Stimulated activated memory B cell treated with anti-CD40 and anti-IgM and Interleukin-4, amounts not matched to agents 10 μg/mL and 1 μg/mL and 100 μg/mL, for 72 hours (primary cell): ENCODE measurements around the gene IL1RN.

ENCODE experiments used
- ATAC-seq: fragments of 150-1000 bp; cut with Tn5 transposase; 2 replicates; pipeline ENCODE4 v1.10.0; 2021
- H3K27ac Mint-ChIP-seq: one replicate; pipeline ENCODE4 v1.8.0; 2022; ENCODE audit warnings: mild to moderate bottlenecking, mixed read lengths
- H3K27me3 Mint-ChIP-seq: one replicate; pipeline ENCODE4 v1.8.0; 2022; ENCODE audit warnings: mixed read lengths
- H3K36me3 Mint-ChIP-seq: one replicate; pipeline ENCODE4 v1.8.0; 2022; ENCODE audit warnings: mixed read lengths
- H3K4me1 Mint-ChIP-seq: one replicate; pipeline ENCODE4 v1.8.0; 2022; ENCODE audit warnings: mixed read lengths
- H3K4me3 Mint-ChIP-seq: one replicate; pipeline ENCODE4 v1.8.0; 2022; ENCODE audit warnings: mild to moderate bottlenecking, moderate library complexity, mixed read lengths
- H3K9me3 Mint-ChIP-seq: one replicate; pipeline ENCODE4 v1.8.0; 2022; ENCODE audit warnings: mixed read lengths

Gene IL1RN

DNA sequence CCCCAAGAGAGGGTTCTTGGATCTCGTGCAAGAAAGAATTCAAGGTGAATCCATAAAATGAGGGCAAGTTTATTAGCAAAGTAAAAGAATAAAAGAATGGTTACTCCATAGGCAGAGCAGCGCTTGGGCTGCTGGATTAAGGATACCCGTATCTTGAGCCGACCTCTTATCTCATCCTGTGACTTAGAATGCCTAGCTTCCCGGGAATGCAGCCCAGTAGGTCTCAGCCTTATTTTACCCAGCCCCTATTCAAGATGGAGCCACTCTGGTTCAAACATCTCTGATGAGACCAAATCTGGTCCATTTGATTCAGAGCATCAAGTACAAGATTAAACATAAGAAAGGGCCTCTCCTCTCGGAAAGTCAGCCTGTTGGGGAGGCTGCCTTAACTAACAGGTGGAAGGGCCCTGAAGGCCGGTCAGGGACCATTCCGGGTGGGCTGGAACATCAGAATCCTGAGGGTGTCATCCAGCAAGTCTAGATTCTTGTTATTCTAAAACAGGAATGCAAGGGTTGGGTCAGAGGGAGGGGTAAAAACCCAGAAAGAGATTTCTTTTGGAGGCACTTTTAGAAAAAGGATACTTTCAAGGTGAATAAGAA is 52.1 kb downstream of the IL1RN start:
- H3K4me1 Mint-ChIP-seq: peaks cover 84% of the 10 kb centered on the region
- H3K27ac Mint-ChIP-seq: peak overlapping the region; percentile 25
- H3K27me3 Mint-ChIP-seq: no peaks in the 10 kb centered on the region
- H3K4me3 Mint-ChIP-seq: no peak overlapping the region
- no peaks in the 10 kb centered on the region for H3K9me3 Mint-ChIP-seq
- ATAC-seq: no peak
- peaks cover 57% of the 10 kb centered on the region for H3K36me3 Mint-ChIP-seq

DNA sequence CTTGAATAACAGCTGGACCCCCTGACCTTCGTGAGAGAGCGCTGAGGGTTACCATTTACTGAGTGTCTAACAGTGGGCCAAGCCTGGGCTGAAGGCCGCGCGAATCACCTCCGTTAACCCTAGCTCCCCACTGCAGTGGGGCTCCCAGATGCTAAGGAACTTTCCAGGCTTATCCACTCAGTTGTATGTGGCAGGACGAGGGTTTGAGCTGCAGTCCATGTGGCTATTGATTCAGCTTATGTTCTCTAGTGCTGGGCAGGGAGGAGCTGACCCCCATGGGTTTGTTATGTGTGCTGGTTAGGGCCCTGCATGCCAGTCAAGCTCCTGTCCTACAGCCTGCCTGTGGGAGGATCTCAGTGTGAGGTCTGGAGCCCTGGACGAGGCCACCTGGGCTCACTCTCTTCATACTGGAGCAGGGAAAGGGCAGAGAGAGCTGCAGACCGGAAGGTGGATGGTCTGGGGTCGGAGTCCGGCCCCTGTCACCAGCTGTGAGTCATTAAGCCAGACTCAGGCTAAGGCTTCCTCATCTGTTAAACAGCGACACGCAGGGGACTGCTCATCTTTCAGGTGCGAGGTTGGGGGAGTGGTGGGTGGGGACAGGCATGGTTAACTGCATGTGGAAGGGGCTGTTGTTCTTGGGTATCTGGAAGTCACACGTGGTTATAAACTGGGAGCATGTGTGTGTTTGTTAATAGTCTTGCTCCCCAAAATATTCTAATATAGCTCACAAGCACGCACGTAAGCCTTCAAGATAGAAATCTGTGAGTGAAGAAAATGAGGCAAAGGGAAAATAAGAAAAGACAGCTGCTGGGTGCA is 52.9 kb downstream of the IL1RN start:
- H3K4me1 Mint-ChIP-seq: peaks cover 87% of the 10 kb centered on the region
- peak overlapping the region; percentile 4 for H3K4me3 Mint-ChIP-seq
- no peaks in the 10 kb centered on the region for H3K9me3 Mint-ChIP-seq
- H3K27me3 Mint-ChIP-seq: no peaks in the 10 kb centered on the region
- ATAC-seq: no peak
- peak overlapping the region; percentile 25 for H3K27ac Mint-ChIP-seq
- peaks cover 61% of the 10 kb centered on the region for H3K36me3 Mint-ChIP-seq

DNA sequence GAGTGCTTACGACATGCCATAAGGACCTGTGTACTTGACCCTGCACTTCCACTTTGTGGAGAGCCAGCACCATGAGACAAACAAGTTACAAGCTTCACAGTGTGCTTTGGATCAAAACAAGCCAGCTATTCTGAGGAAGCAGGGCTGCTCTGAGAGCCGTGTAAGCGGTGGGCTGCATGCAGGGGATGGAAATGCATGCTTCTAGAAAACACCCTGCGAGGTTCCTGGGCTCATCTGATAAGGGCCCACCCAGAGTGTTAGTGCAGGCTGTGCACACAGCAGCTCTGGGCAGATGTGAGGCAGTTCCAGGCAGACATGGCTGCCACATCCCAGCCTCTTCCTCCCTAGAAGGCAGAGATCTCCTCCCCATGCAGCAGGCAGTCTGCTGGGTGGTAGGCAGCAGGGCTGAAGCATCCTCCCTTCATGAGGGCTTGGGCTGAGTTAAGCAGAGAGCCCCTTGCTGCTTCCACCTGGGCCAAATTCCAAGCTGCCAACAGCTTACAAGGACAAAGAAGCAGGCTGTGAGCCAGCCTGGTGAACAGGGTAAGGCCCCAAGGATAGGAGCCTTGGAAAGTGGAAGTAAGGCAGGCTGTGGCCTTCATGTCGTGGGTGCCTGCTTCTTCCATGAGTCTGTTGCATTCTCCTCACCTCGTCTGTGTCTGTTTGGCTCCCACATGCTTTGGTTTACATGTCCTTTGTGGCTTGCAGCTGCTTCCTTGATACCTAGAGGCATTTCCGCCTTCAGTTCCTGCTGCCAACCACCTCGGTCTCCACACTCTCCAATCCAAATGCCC is 54.1 kb downstream of the IL1RN start:
- H3K4me3 Mint-ChIP-seq: peak overlapping the region; percentile 21
- no peak for ATAC-seq
- peaks cover 68% of the 10 kb centered on the region for H3K36me3 Mint-ChIP-seq
- no peaks in the 10 kb centered on the region for H3K9me3 Mint-ChIP-seq
- H3K4me1 Mint-ChIP-seq: peaks cover 94% of the 10 kb centered on the region
- H3K27me3 Mint-ChIP-seq: no peaks in the 10 kb centered on the region
- peak overlapping the region; percentile 25 for H3K27ac Mint-ChIP-seq

DNA sequence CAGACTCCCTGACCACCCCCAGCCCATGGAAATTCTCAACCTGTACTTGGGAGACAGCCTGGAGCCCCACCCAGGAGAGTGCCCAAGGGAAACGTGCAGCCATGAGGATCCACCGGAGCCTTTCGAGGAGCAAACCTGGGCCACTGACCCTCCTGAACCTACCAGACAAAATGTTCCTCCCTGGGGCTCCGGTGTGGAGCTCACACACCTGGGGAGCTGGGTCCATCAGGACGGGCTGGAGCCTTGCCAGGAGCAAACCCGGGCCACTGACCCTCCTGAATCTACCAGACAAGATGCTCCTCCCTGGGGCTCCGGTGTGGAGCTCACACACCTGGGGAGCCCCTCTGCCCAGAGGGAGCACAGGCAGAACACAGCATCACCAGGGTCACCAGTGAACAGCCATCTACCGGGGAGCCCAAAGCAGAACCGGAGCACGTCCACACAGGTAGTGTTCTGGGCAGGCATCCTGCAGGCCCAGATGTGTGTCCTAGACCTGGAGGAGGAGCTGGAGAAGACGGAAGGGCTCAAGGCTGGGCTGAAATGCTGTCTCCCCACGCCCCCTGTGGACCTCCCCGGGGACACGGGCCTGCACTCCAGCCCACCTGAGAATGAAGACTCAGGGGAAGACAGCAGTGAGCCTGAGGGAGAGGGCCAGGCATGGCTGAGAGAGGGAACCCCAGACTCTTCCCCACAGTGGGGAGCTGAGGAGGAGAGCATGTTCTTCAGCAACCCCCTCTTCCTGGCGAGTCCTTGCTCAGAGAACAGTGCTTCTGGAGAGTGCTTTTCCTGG is 55.3 kb downstream of the IL1RN start:
- peak overlapping the region; percentile 25 for H3K27ac Mint-ChIP-seq
- H3K9me3 Mint-ChIP-seq: no peaks in the 10 kb centered on the region
- ATAC-seq: no peak
- peaks cover 93% of the 10 kb centered on the region for H3K4me1 Mint-ChIP-seq
- no peaks in the 10 kb centered on the region for H3K27me3 Mint-ChIP-seq
- H3K4me3 Mint-ChIP-seq: no peak overlapping the region
- H3K36me3 Mint-ChIP-seq: peaks cover 67% of the 10 kb centered on the region

DNA sequence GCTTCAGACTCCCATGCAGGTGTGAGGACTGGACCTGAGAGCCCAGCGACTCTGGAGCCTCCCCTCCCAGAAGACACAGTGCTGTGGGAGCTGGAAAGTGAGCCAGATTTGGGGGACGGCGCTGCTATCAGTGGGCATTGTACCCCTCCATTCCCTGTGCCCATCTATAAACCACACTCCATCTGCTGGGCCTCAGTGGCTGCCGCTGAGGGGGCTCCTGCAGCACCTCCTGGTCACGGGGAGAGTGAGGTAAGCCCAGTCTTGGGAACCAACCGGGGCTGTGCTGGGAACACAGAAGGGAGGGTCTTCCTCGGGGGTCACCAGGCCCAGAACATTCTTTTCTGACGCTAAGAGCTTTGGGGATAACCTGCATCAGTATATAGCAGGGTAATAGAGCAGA is 55.9 kb downstream of the IL1RN start:
- no peak for ATAC-seq
- Mint-ChIP-seq H3K36me3 (peaks cover 71% of the 10 kb centered on the region), H3K4me3 (no peak overlapping the region), H3K9me3 (no peaks in the 10 kb centered on the region), H3K27ac (peak overlapping the region; percentile 68), H3K27me3 (no peaks in the 10 kb centered on the region), H3K4me1 (peaks cover 95% of the 10 kb centered on the region)
